NCI-H1417 treated with DMSO at 0.1 percent for 48 hours (cell line): ENCODE data around the gene CDH24.

Experiments
- DNase-seq: peaks from one replicate; lab custom pipeline; 2025; lab: John Stamatoyannopoulos, UW

Gene CDH24

DNA sequence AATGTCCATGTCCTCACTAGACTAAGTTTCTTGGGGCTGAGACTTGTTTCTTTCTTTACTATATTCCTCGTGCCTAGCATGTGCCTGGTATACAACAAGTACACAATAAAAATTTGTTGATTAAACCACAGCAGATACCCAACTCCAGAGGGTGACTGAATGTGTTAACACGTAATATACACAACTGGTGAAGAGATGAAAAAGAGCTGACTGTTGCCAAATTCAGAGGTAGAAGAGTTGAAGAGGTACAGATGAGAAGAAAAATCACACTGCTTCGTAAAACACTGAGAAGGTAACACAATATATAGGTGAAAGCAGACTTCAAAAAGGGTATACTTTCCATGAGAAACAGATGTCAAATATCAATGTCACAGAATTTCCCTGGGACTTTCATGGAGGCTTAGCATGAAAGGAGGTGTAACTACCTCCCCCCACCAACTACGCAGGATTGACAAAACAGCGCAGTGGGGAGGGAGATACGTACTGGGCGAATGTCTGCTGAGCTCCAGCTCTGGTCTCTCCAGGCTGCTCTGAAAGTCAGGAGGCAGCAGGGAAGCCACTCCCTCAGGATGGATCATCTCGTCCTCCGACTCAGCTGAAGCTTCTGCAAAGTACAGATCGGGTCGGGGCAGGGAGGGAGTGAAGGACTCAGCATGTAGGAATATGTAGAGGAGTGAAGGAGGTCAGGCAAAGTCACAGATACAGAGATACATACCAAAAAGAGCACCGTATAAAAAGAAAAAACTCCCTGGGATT, 32.4 kb upstream of the CDH24 start:
- no peak for DNase-seq

DNA sequence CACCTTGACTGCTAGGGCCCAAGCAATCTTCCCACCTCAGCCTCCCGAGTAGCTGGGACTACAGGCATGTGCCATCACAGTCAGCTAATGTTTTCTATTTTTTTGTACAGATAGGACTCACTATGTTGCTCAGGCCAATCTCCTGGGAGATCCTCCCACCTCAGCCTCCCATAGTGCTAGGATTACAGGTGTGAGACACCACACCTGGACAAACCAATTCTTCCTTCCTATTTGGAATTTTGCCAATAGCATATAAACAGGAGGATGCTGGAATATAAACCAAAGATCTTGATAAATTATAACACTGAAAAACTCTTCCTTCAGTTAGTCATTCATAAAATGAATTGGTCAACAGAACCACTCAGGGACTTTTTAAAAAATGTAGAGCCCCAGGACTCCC, 29.2 kb upstream of the CDH24 start:
- no peak for DNase-seq

DNA sequence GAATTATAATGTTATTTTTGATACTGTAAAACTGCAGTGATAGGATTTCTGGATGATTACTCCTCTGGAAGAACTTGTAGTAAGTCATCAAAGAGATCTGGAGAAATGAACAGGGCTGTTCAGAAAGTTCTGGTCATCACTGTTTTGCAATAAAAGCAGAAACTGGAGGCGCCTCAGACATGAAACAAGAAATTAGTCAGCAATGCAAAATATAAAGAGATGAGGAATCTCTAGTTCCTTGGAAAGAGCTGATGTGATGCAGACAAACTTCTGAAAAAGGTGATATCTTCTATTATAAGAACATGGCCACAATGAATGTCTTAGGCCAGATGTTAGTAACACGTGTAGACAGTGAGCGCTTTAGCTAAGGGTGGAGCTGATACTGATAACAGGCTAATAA, 28.1 kb upstream of the CDH24 start:
- no peak for DNase-seq

DNA sequence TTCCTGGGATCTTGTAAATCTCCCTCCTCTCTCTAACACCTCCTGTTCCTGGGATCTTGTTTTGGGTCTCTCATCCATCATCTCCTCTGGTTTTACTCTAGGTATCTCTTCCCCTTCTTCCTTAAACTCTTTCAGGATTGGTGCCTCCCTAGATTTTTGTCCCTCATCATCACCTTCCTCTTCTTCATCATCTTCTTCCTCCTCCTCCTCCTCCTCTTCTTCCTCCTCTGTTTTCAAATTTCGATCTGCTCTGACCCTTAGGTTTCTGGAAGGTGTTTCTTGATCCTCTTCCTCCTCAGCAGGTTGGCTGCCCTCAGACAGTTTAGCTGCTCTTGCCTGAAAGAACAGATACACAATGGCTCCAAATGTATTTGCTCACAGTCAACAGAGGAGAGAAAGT, 23.2 kb upstream of the CDH24 start:
- DNase-seq: no peak

DNA sequence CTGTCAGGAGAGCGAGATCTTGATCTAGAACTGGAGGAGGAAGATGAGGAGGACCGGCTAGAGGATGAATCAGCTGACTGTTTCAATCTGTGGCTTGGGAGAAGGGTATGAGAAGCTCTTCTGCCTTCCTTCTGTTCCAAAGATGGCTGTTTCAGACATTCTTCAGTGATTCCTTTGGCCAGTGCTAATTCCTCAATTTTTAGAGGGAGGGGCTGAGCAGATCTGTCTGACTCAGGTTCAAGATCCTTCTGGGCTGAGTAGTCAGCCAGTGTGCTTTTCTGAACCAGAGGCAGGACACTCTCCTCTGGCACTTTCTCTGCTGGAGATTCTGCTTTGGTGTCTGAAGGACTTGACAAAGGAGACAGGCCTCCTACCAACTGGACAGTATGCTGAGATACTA, 22.4 kb upstream of the CDH24 start:
- DNase-seq: no peak

DNA sequence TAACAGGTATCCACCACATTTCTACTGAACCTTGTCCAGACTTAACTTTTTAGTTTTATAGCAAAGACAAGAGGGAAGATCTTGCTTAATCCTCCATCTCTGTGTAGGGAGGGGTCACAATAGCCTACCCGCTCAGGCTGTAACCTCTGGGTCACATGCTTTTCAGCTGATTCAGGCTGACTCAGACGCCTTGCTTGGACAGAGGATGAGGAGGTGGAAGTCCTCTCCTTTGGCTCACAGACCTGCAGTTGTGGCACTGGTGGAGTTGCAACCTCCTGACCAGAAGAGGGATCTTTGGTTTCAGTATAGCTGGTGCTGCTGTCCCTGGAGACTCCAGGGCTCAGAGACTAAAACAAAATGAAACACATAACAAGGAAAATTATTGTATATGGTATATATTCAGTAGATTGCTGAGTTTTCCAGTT, 21.4 kb upstream of the CDH24 start:
- DNase-seq: no peak

DNA sequence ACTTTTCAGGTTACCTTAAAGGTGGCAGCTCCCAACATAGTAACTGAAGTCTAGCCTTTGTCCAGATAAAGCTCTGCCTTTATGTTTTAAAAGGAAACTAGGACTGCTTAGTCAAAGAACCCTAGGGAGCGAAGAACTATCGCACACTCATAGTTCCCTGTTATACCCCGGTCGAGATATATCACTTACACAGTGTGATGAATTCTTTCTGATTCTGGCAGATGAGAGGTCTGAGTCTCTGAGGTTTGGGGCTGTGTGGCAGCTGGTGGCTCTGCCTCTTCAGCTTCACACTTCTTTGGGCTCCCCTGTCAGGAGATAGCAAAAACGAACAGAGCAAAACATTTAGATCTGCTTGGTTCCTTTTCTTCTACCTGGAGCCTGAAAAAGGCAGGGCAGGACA, 20.6 kb upstream of the CDH24 start:
- DNase-seq: no peak

DNA sequence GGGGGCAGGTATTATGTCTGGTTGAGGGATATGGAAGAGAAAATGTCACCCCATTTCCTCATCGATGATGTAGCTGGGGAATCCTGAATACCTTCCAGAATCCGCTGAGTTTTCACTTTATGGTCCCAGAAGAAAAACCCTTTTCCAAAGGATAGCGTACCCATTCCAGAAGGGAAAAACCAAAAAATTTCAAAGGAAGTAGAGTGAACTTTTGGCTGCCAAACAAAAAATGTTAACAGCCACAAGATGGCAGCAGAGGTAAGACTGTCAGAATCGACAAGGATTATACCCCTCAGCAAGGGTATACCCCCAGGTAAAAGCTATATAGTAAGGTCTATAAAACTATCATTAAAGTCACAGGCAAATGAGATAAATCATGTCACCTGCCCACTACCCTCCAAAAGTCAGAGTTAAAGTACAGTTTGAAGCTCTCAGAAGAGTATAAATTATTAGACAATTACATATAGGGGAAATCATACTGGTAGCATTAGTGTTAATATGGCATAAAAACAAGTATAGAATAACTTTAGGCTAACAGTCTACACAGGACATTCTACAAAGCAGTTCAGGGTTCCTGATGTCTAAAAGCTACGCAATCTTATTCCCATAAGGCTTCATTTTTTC, 19.6 kb upstream of the CDH24 start:
- no peak for DNase-seq

DNA sequence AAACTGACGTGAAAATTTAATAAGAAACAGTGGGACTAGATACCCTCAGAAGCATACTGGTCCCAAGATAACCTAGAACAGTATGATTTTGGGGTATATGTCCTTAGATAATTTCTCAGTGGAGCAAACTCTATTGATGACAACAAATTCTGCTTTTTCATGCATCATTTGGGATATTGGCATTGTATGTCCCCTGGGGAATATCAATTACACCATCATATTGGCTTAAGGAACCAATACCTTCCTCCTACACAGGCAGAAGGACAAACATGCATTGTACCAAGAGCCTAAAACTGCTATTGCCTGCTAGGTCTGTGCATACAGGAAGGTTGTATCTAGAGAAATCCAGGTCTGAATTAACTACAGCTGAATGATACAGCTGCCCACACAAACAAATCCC, 17.6 kb upstream of the CDH24 start:
- DNase-seq: no peak

DNA sequence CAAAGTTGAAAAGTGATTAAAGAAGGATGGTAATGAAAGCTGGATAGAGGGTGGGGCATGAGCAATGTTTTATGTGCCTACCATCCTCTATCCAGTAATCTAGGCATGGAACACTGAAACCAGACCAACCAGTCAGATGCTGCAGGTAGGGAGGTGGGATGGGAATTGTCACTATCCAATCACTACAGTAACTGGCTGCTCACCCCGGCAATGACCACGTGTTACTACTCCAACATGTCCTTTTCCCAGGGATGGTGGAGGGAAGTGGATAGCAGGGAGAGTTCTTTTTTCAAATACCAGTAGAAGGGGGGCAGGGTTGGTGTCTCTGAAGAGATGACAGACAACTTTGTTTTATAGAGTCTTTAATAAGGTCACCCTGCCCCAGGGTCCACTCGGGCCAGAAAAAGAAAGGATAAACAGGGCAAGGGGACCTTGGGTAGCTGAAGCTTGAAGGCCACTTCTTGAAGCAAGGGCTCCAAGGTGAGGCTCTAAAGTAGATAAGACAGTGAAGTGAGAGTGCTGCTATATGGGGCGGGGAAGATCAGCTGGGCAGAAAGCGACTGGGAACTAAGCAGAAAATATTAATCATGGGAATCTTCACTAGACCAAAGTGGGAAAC, 14.7 kb upstream of the CDH24 start:
- no peak for DNase-seq

DNA sequence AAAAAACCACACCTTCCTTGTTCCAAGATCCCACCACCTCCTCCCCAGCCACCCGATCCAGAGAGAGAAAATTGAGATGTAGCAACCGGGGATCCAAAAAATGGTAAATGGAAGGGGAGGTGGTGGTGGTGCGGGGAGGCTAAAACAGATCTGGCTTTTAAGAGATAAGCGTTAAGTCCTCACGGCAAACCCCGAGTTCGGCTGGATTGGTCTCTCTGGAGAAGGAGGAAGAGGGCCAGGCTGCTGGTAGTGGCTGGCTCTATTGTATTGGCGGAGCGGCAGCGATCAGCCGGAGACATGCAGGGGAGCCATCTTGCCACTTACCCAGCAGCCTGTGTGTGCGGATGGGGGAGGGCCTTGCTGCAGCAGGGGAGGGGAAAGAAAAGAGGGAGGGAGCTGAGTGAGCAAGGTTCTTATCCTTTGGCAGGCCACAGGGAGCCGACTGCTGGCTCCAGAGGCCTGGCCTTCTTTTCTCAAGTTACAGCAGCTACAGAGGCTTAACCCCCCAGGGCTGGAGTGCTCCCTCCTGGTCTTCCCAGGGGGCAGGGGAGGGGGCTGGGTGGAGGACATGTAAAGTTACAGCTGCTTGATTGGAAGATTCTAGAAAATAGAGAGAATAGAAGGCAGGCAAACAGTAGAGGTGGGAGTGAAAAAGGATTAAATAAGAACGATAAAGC, 14.1 kb upstream of the CDH24 start:
- DNase-seq: no peak

DNA sequence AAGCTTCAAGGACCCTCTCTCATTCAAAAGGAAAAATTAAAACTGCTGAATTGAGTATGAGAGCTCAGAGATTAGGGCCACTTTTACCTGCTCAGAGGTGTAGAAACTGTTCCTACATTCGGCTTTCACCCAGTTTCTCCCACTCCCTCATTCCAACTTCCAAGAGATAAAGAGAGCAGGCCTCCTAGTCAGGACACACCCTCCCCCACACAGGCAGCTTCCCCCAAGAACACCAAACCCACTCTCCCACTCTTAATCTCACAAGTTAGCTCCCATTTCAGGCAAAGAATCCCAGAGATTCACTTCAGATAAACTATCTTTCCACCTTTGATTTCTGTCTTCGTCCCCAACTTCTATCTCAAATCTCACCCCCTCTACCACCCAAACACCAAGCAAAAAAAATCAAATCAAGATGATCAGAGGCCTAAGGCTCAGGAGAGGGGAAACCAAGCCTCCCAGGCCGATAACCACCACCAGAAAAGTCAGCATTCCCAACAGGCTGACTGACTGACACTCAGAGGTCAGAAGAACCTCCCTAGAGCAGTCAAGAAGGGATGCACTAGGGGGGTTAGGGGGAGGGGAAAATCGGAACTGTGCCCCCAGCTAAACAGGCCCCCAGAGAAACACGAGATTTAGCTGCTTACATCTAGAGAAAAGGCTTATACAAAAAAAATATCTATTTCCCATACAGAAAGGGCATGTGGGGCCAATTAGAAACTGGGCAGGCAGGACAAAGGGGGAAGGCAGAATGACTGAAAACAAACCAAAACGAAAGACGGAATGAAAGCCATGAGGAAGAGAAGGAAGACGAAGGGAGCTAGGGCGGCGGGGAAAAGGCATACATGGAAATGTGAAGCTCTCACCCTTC, 13.2 kb upstream of the CDH24 start:
- no peak for DNase-seq

DNA sequence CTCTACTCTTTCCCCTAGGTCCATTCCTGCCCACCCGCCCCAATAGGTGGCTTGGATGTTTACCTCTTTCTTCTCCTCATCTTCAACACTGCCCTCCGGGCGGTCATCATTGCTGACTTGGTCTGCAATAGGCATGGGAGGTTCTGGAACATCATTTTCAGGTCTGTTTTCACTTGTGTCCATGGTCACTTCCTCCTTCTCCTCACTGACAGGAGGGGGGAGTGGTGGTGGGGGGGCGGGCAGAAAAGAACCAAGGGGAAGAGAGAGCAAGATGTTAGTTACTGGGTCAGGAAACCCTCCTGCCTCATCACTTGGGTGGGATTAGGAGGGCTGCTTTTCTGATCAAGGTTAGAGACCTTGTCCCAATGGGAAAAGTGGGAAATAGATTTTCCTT, 12.1 kb upstream of the CDH24 start:
- DNase-seq: no peak

DNA sequence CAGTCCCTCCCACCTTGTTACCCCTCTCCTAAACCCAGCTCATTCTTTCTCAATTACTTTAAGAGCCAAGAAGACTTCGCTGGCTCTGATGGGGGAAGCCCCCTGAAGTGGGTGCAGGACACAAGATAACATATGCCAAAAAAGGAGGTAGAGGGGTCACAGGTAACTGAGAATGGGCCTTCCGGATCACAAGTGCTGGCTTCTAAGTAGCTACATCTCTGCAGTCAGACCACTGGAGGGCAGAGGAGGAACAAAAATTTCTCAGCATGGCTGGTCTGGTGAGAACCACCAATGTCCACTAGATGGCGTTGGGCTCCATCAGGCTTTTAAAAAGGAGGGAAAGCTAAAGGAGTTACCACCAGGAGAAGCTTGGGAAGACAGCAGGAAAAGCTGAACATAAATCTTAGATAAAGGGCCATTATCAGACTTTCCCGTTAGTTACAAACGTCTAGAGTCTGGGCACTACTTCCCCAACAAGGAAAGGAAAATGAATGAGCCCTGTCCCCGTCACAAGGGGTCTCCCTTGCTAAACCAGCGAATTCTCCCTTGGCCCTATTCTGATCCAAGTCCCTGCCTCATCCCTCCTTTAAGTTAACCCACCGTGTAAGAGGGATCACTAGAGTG, 11.6 kb upstream of the CDH24 start:
- no peak for DNase-seq

DNA sequence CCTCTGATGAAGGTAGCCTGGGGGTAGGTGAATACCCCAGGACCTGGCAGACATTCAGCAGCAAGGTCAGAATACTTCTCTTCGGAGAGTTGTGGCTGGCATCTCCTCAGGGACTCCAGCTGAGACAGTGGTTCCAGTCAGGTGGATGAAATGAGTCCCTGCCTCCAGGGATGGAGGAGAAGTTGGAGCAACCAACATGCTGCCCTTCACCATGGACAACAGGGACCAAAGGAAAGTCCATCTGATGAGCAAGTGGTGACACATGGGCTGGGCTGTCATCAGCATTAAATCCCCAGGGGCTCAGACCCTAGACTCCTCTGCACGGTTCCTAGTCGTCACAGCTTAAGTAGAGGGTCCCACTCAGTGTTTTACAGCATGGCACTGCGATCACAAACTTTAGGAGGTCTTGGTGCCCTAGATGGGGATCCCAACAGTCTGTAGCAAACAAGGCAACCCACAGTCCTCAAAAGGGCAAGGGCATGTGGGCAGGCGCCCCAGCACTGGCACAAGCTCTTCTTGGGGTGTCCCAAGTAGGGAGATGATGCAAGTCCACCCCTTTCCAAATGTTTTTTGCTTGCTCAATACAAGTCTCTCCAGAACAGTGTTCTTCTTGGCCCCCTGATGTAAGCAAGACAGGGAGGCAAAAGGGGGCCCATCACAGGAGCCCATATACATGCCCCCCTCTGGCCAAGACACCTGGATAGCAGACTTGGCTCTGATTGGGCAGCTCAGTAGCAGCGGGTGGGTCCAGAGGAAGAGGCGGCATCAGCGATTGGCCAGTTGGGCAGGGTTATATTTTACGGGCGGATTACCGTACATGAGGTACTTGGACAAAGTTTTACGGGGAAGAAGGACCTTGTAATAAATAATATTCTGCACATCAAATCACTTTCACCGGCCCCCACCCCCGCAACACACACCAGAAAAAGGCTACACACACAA, 10.8 kb upstream of the CDH24 start:
- no peak for DNase-seq

DNA sequence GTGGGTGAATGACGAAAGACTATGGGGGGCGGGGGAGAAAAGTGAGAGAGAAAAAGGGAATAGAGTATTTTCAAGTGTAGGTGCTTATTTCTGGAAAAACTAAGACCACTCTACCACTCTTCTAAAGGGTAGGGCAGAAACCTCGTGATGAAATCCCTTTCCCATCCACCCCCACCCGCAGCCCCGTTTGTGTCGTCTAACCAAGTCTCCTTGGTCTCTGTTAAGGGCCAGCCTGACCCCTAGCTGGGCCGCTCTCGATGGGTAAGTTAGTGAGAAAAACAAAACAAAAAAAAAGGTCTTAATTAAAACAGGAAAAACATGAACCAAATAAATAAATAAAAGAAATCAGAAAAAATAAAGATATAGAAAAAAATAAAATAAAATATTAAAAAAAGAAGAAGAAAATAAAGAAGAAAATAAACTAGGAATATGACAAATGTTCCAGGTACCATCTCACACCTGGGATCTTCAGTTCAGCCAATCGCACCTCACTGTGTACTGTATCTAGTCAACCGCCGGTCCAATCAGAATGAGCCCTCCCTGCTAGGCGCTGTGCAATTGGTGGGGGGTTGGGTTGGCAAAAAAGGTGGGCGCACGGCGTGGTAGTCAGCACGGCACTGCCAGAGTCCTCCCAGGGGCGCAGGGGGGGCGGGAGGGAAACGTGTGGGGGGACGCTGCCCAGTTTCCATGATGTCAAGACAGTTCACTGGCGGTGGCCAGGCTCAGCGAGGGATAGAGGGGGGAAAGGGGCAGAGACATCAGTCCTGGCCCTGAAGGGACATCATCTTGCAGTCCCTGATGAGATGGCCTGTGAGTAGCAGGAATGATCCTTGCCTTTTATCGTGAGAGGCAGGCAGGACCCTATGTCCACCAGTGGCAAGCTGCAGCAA, 9.8 kb upstream of the CDH24 start:
- no peak for DNase-seq

DNA sequence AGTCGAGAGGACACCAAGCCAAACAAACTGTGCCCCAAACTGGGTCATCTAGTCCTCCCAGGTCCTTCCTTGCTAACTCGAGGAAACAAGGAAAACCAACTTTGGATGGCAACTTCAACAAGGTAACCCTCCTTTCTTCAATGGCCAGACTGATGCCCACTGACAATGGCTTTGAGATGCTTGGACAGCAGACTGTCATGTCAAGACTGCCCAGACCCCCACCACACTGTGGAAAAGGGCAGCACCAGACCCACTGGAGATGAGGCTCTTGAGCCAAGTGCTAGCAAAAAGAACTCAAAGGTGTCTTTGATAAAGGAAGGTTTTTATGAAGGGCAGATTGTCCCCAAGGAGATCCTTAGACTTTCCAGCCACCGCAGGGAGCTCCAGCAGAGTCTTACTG, 9.0 kb upstream of the CDH24 start:
- no peak for DNase-seq

DNA sequence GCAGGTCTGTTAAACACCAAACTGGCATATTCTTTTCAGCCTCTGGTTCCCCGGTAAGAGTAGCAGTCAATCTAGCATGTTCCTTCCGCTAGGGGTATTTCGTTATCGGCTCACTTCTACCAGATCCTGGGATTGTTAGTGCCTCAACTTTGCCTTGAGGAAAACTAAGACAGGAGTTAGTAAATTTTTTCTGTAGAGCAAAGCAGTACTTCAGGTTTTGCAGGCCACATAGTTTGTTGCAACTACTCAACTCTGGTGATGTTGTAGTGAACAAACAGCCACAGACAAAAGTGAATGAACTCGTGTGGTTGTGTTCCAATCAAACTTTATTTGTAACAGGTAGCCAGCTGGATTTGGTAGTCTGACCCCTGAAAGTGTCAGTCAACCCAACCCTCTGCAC, 6.3 kb upstream of the CDH24 start:
- DNase-seq: no peak

DNA sequence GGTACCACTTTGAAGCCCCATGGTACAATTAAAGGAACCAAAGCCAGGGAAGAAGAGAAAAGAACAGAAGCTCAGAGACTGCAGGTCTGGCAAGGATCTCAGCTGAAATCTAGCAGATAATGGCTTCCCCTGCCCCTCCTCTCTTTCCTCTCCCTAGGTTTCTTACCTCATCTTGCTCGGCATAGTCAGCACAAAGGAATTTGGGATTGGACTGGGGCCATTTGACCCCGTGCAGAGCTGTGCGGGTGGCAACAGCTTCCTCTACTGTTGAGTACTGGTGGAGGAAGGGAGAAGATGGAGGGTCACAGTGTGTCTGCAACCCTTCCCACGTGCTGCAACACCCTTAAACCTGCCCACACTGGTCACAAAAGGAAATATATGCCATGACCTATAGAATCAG, 4.7 kb upstream of the CDH24 start:
- DNase-seq: no peak
